SK-N-SH (cell line): ENCODE measurements around the gene SND1. TPM values are rescaled to one million over a fixed set of nuclear protein-coding genes. Genes with fewer than 3 reads are reported as not detected.
A peak's percentile ranks its signal among the peaks of the same experiment; 100 is the strongest.

ENCODE experiments used
- CTCF ChIA-PET: fragments of 300-600, 350-600 bp; formaldehyde crosslinking; extraction: SDS; loops from one replicate; lab custom pipeline; 2021; lab: Yijun Ruan, JAX
- POLR2A ChIA-PET: fragments of 350-600 bp; sonication (Branson Sonifier 250); formaldehyde crosslinking; extraction: SDS; loops from one replicate; lab custom pipeline; 2020; ENCODE audit warnings: antibody characterized with exemption, inconsistent platforms; lab: Yijun Ruan, JAX
- DNase-seq: peaks from one replicate; pipeline ENCODE4 v3.0.0; 2012
- H2AFZ ChIP-seq: fragments of 200-600 bp; sonication (generic); 2 replicates; pipeline ENCODE4 v1.8.1; 2016; ENCODE audit warnings: antibody characterized with exemption, mild to moderate bottlenecking, low read depth
- H3F3A ChIP-seq: fragments of 200-600 bp; sonication (generic); replicated peaks from 2 replicates; pipeline ENCODE3; 2016; ENCODE audit warnings: antibody characterized with exemption, mild to moderate bottlenecking; ENCODE audit not compliant: insufficient read depth
- H3K27ac ChIP-seq, 2 experiments: fragments of 200-500 bp in 1 of 2; fragments of 200-600 bp in 1 of 2; sonication (Bioruptor generic) in 1 of 2; sonication (generic), shearing (Covaris generic) in 1 of 2; 2 replicates each; pipeline versions ENCODE4 v1.5.1 to v1.6.1; 2014 to 2016; ENCODE audit warnings: low read depth in 2 of 2, inconsistent platforms in 1 of 2, low read length in 1 of 2, mild to moderate bottlenecking in 1 of 2, mixed read lengths in 1 of 2
- H3K27me3 ChIP-seq: fragments of 200-600 bp; sonication (generic), shearing (Covaris generic); 2 replicates; pipeline ENCODE4 v1.6.1; 2016; ENCODE audit warnings: mixed run types; ENCODE audit not compliant: insufficient read depth
- H3K36me3 ChIP-seq, 2 experiments: fragments of 200-500 bp in 1 of 2; fragments of 200-600 bp in 1 of 2; sonication (Bioruptor generic) in 1 of 2; sonication (generic) in 1 of 2; replicated peaks in 1 of 2; 2 replicates each; pipeline versions ENCODE3 to v1.5.1; 2014 to 2016; ENCODE audit warnings: low read length in 1 of 2, mild to moderate bottlenecking in 1 of 2; ENCODE audit not compliant: insufficient read depth in 2 of 2, control insufficient read depth in 1 of 2
- H3K4me1 ChIP-seq, 2 experiments: fragments of 200-500 bp in 1 of 2; fragments of 200-600 bp in 1 of 2; sonication (Bioruptor generic) in 1 of 2; sonication (generic), shearing (Covaris generic) in 1 of 2; 2 replicates each; pipeline versions ENCODE4 v1.5.1 to v1.6.1; 2014 to 2016; ENCODE audit warnings: low read depth in 1 of 2, low read length in 1 of 2, mixed run types in 1 of 2; ENCODE audit not compliant: insufficient read depth in 2 of 2, control insufficient read depth in 1 of 2
- H3K4me2 ChIP-seq: fragments of 200-600 bp; sonication (generic), shearing (Covaris generic); 2 replicates; pipeline ENCODE4 v1.6.1; 2017; ENCODE audit warnings: mixed run types
- H3K4me3 ChIP-seq, 2 experiments: fragments of 200-500 bp in 1 of 2; fragments of 200-600 bp in 1 of 2; sonication (Bioruptor generic) in 1 of 2; sonication (generic), shearing (Covaris generic) in 1 of 2; 2 replicates each; pipeline versions ENCODE4 v1.5.1 to v1.8.1; 2014 to 2016; ENCODE audit warnings: low read depth in 2 of 2, inconsistent platforms in 1 of 2, low read length in 1 of 2, mild to moderate bottlenecking in 1 of 2, mixed read lengths in 1 of 2, moderate library complexity in 1 of 2
- H3K79me2 ChIP-seq: fragments of 200-600 bp; sonication (generic); 2 replicates; pipeline ENCODE4 v1.8.1; 2017; ENCODE audit warnings: mild to moderate bottlenecking; ENCODE audit not compliant: insufficient read depth
- H3K9ac ChIP-seq: fragments of 200-600 bp; sonication (generic); 2 replicates; pipeline ENCODE4 v1.6.1; 2017; ENCODE audit warnings: mixed run types
- H3K9me2 ChIP-seq: fragments of 200-600 bp; sonication (generic); 2 replicates; pipeline ENCODE4 v1.6.1; 2017; ENCODE audit warnings: mixed run types
- H3K9me3 ChIP-seq: fragments of 200-600 bp; sonication (generic); 2 replicates; pipeline ENCODE4 v1.6.1; 2017; ENCODE audit warnings: mixed run types, mild to moderate bottlenecking, moderate library complexity
- H4K20me1 ChIP-seq: fragments of 200-600 bp; sonication (generic); 2 replicates; pipeline ENCODE4 v1.6.1; 2017; ENCODE audit warnings: mild to moderate bottlenecking, mixed run types; ENCODE audit not compliant: insufficient read depth
- EZH2phosphoT487 ChIP-seq: fragments of 200-600 bp; sonication (generic); IDR thresholded peaks from 2 replicates; pipeline ENCODE4 v1.6.1; 2017; ENCODE audit warnings: low read depth, mixed run types, mild to moderate bottlenecking, antibody characterized with exemption, moderate library complexity, borderline replicate concordance
- FOSL2 ChIP-seq: IDR thresholded peaks from 2 replicates; pipeline ENCODE4 v1.4.0; 2012; ENCODE audit warnings: low read depth, mild to moderate bottlenecking, moderate library complexity, borderline replicate concordance
- FOXJ3 ChIP-seq: sonication (generic); formaldehyde crosslinking; IDR thresholded peaks from 2 replicates; pipeline ENCODE4 v1.5.1; 2020; ENCODE audit warnings: mild to moderate bottlenecking, missing genetic modification reagents
- FOXM1 ChIP-seq: IDR thresholded peaks from 2 replicates; pipeline ENCODE4 v1.4.0; 2012; ENCODE audit warnings: low read depth, mild to moderate bottlenecking
- GATA2 ChIP-seq: sonication (generic); formaldehyde crosslinking; IDR thresholded peaks from 2 replicates; pipeline ENCODE4 v1.5.0; 2020; ENCODE audit warnings: mild to moderate bottlenecking, missing genetic modification reagents
- IRF3 ChIP-seq: fragments of 150-350 bp; IDR thresholded peaks from 2 replicates; pipeline ENCODE4 v1.6.1; 2016; ENCODE audit warnings: mild to moderate bottlenecking, low read depth, low read length
- MAX ChIP-seq: IDR thresholded peaks from 2 replicates; pipeline ENCODE4 v1.4.0; 2012; ENCODE audit warnings: low read depth
- MXI1 ChIP-seq: IDR thresholded peaks from 2 replicates; pipeline ENCODE4 v1.6.1; 2012; ENCODE audit warnings: mild to moderate bottlenecking, low read depth, low read length, improper control_type of control experiment
- NRF1 ChIP-seq: IDR thresholded peaks from 2 replicates; pipeline ENCODE4 v1.6.1; 2012; ENCODE audit warnings: low read depth, mild to moderate bottlenecking, low read length
- PBX3 ChIP-seq: IDR thresholded peaks from 2 replicates; pipeline ENCODE4; 2012
- RCOR1 ChIP-seq: fragments of 150-350 bp; IDR thresholded peaks from 2 replicates; pipeline ENCODE4 v1.6.1; 2017; ENCODE audit warnings: antibody characterized with exemption, low read length
- TCF12 ChIP-seq: IDR thresholded peaks from 2 replicates; pipeline ENCODE4 v1.4.0; 2012
- TEAD4 ChIP-seq: IDR thresholded peaks from 2 replicates; pipeline ENCODE4 v1.4.0; 2012; ENCODE audit warnings: mild to moderate bottlenecking, borderline replicate concordance; ENCODE audit not compliant: insufficient read depth
- USF1 ChIP-seq: IDR thresholded peaks from 2 replicates; pipeline ENCODE4 v1.4.0; 2012; ENCODE audit warnings: low read depth, borderline replicate concordance
- USF2 ChIP-seq: fragments of 150-350 bp; IDR thresholded peaks from 2 replicates; pipeline ENCODE4 v1.6.1; 2017; ENCODE audit warnings: antibody characterized with exemption, low read length, low read depth, borderline replicate concordance
- ZBTB33 ChIP-seq: IDR thresholded peaks from 2 replicates; pipeline ENCODE4 v1.4.0; 2012; ENCODE audit warnings: low read depth, borderline replicate concordance
- WGBS: methylation state at CpG from one replicate; pipeline ENCODE4 v1.1.6; 2017; ENCODE audit warnings: low lambda C conversion rate; 5-methylcytosine and 5-hydroxymethylcytosine counted together
- polyA plus RNA-seq, 3 experiments: library from polyadenylated mRNA; depleted of rRNA; stranded (reverse); fragments of >200 nt; gene quantifications; 2 replicates each; pipeline ENCODE4 v1.2.3, GENCODE V29; 2012

Gene SND1
- polyA plus RNA-seq, 1 of the 3 experiments (the other 2 are of a cell fraction), result 165 TPM

GRCh38 chr7:127704211-127704610, 52.2 kb downstream of the SND1 start (continued):
- TF ChIP-seq TEAD4, result no peak
- TF ChIP-seq USF2, result no peak
- no peak for TF ChIP-seq GATA2 (CRISPR knock-in tag)
- no peak for TF ChIP-seq FOXJ3 (CRISPR knock-in tag)
- TF ChIP-seq USF1, result no peak
- no peak; the same call in 1 of the 2 replicates for TF ChIP-seq MXI1
- TF ChIP-seq, all 33 proteins: peak for 0

- CTCF ChIA-PET, result interaction anchor here (0.8 to 19.8 kb wide), 8 partner anchors 117 to 508 kb away, joined by 3 to 444 read pairs (median 8); no protein-coding TSS in a partner anchor
Measured at GRCh38 chr7:127705461-127705959, 53.5 kb downstream of the SND1 start.

GRCh38 chr7:127706766-127707165, 54.8 kb downstream of the SND1 start:
- H3K9me3 ChIP-seq, result peaks cover 11% of the 10 kb centered on the region
- peaks cover 74 to 78% of the 10 kb centered on the region in 2 experiments for H3K36me3 ChIP-seq
- H3K27ac ChIP-seq, result peak overlapping the region; percentile 12 to 82; a peak in 3 of 4 replicates
- peaks cover 9 to 17% of the 10 kb centered on the region in 2 experiments for H3K4me1 ChIP-seq
- no peak for DNase-seq
- no peaks in the 10 kb centered on the region for H3K9me2 ChIP-seq
- CTCF ChIA-PET, result interaction anchor here (0.8 to 19.8 kb wide), 13 partner anchors 8 to 506 kb away, joined by 3 to 444 read pairs (median 10); partner anchors contain the start of genes ARF5 and LRRC4
- H3K9ac ChIP-seq, result peak overlapping the region; percentile 8; the same call in 1 of the 2 replicates
- H3K4me3 ChIP-seq, result no peak overlapping the region
- no peaks in the 10 kb centered on the region for H3K27me3 ChIP-seq
- POLR2A ChIA-PET, result no interaction called here
- H3F3A ChIP-seq, result peaks cover 27% of the 10 kb centered on the region
- peaks cover 53% of the 10 kb centered on the region for H3K79me2 ChIP-seq
- peak overlapping the region; percentile 9; the same call in 1 of the 2 replicates for H3K4me2 ChIP-seq
- H2AFZ ChIP-seq, result no peak overlapping the region
- peaks cover 13% of the 10 kb centered on the region for H4K20me1 ChIP-seq
- no peak for TF ChIP-seq MAX
- no peak for TF ChIP-seq USF2
- no peak for TF ChIP-seq USF1
- TF ChIP-seq ZBTB33, result no peak
- no peak for TF ChIP-seq PBX3
- no peak for TF ChIP-seq TEAD4
- no peak for TF ChIP-seq FOSL2
- no peak for TF ChIP-seq FOXM1

More at GRCh38 chr7:127705461-127705959, 53.5 kb downstream of the SND1 start:
- DNase-seq, result no peak
- WGBS, result 86% methylated on average over 6 of the region's 6 CpGs
- H3K4me1 ChIP-seq, result peaks cover 9 to 17% of the 10 kb centered on the region in 2 experiments
- TF ChIP-seq NRF1 (no peak), EZH2phosphoT487 (no peak), IRF3 (no peak), TCF12 (no peak), RCOR1 (no peak)
- H3K9me3 ChIP-seq, result no peaks in the 10 kb centered on the region
- POLR2A ChIA-PET, result no interaction called here
- peaks cover 27% of the 10 kb centered on the region for H3F3A ChIP-seq
- H3K27me3 ChIP-seq, result no peaks in the 10 kb centered on the region
- no peak overlapping the region for H3K27ac ChIP-seq
- H3K4me3 ChIP-seq, result no peak overlapping the region
- peaks cover 74 to 78% of the 10 kb centered on the region in 2 experiments for H3K36me3 ChIP-seq
- H2AFZ ChIP-seq, result no peak overlapping the region
- H3K9ac ChIP-seq, result no peak overlapping the region
- no peak overlapping the region for H3K4me2 ChIP-seq
- peaks cover 46% of the 10 kb centered on the region for H3K79me2 ChIP-seq
- peaks cover 13% of the 10 kb centered on the region for H4K20me1 ChIP-seq
- no peaks in the 10 kb centered on the region for H3K9me2 ChIP-seq
